ENCODE data around the gene MEAK7.

The MEAK7 gene

GRCh38 chr16:84513666-84514065 is 9.2 kb upstream of the MEAK7 start:
- DNase-seq (ENCODE audit: low read depth, low spot score): no peak

- DNase-seq (ENCODE audit: low read depth, low spot score): no peak
These were observed 8.7 kb upstream of the MEAK7 start for GRCh38 chr16:84513123-84513522.

GRCh38 chr16:84511831-84512230 is 7.4 kb upstream of the MEAK7 start:
- no peak for DNase-seq (ENCODE audit: low read depth, low spot score)

GRCh38 chr16:84511180-84511800 is 6.8 kb upstream of the MEAK7 start:
- DNase-seq (ENCODE audit: low read depth, low spot score): peak; percentile 90

- peak; percentile 49 for DNase-seq (ENCODE audit: low read depth, low spot score)
These were observed 4.8 kb upstream of the MEAK7 start for GRCh38 chr16:84509032-84509950.

- DNase-seq (ENCODE audit: low read depth, low spot score): no peak
These were observed 4.0 kb upstream of the MEAK7 start for GRCh38 chr16:84508502-84508901.

GRCh38 chr16:84507011-84507982 is 2.8 kb upstream of the MEAK7 start:
- DNase-seq (ENCODE audit: low read depth, low spot score): no peak

GRCh38 chr16:84505249-84506187 is 1.1 kb upstream of the MEAK7 start:
- no peak for DNase-seq (ENCODE audit: low read depth, low spot score)

GRCh38 chr16:84503751-84504395 is 586 bp downstream of the MEAK7 start:
- DNase-seq (ENCODE audit: low read depth, low spot score): no peak

- no peak for DNase-seq (ENCODE audit: low read depth, low spot score)
These were observed 1.9 kb downstream of the MEAK7 start for GRCh38 chr16:84502581-84502980.

- DNase-seq (ENCODE audit: low read depth, low spot score): no peak
These were observed 2.4 kb downstream of the MEAK7 start for GRCh38 chr16:84502075-84502474.

GRCh38 chr16:84501077-84501735 is 3.3 kb downstream of the MEAK7 start:
- no peak for DNase-seq (ENCODE audit: low read depth, low spot score)

- no peak for DNase-seq (ENCODE audit: low read depth, low spot score)
These were observed 3.9 kb downstream of the MEAK7 start for GRCh38 chr16:84500531-84500930.

GRCh38 chr16:84499638-84500037 is 4.8 kb downstream of the MEAK7 start:
- DNase-seq (ENCODE audit: low read depth, low spot score): no peak

GRCh38 chr16:84498859-84499620 is 5.4 kb downstream of the MEAK7 start:
- no peak for DNase-seq (ENCODE audit: low read depth, low spot score)

GRCh38 chr16:84498223-84498610 is 6.2 kb downstream of the MEAK7 start:
- no peak for DNase-seq (ENCODE audit: low read depth, low spot score)

GRCh38 chr16:84497418-84498222 is 6.8 kb downstream of the MEAK7 start:
- no peak for DNase-seq (ENCODE audit: low read depth, low spot score)

GRCh38 chr16:84496991-84497390 is 7.5 kb downstream of the MEAK7 start:
- DNase-seq (ENCODE audit: low read depth, low spot score): no peak

Data from ELF-1 (cell line).